GM18870 (cell line): ENCODE measurements around the gene CALHM1.

Source experiments
- ATAC-seq: cut with Tn5 transposase; IDR thresholded peaks from one replicate; pipeline ENCODE4 v1.9.1; 2021; ENCODE audit warnings: moderate library complexity; ENCODE audit not compliant: unreplicated experiment

Gene CALHM1

GRCh38 chr10:103456074-103456660 is 2.5 kb downstream of the CALHM1 start:
- ATAC-seq, result no peak

DNA sequence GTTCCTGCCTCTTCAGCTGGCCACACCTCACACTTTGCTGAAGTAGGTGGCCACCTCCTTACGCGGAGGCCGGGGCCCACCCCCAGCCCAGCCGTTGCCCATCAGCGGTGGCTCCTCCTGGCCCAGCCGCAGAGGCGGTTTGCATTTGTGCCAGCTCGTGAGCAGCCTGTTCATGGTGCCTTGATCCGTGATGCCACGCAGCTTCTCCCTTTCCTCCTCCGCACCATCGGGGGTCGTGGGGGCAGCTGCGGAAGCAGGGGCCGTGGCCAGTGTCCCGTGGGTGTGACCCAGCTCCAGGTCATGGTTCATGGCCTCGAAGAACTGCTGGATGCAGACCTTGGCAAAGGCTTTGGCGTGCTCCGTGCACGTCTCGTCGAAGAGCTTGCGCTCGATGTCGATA is 3.5 kb downstream of the CALHM1 start:
- no peak for ATAC-seq

- ATAC-seq, result no peak
These were observed 4.7 kb downstream of the CALHM1 start for GRCh38 chr10:103454026-103454425.

DNA sequence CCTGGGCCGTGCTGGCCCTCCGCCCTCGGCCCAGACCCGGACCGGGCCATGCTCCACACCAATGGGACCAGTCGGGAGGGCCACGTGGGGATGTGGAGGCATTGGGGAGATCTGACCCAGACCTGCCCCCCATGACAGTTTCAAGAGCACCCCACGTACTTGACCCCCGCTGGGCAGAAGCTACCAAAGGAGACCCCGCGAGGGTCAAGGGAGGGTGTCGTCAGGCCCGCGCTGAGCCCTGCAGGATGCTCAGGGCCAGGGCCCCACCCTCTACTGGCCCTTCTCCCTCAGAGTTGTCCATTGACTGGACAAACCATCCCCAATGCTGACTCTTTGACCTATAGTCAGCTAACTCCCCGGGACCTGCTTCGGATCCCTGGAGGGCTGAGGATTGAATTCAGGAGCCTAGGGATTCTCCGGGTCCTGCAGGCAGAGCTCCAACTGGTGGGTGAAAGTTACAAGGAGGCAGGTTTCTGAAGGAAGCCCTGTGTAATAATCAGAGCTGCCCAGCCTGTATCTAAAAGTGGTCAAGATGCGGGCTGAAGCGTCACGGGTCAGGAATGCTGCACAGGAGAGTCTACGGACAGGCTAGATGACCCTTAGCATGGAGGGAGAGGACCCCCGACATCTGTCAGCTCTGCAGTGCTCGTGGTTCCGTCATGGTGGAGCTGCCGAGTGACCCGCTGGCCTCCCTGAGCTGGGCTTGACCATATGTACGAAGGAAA is 6.0 kb downstream of the CALHM1 start:
- no peak for ATAC-seq

DNA sequence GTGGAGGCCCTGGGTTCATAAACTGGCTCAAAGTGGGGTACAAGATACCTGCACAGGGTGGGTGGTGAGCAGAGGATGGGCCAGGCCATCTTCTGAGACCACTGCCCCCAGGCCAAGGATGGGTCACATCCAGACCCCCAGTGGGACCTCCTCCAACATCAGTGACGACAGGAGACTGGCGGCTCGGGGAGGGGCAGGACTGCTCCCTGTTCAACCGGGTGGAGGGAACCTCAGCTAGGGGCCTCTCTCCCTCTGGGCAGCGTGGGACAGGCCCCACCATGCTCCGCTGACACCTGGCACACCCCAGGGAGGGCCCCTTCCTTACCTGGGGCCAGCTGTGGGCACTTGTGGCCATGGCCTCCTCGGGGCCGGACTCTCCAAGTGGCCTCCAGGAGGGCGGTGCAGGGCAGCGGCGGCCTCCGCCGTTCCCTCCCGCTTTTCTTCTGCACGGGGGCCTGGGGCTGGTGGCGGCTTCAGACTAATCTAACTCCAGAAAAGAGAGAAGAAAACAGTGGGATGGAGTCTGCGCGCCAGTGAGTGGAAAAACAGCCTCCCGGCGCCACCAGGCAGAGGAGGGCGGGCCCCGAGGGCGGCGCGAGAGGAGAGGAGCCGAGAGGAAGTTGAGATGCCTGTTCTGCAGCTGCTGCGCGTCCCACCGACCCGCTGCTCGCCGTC is 6.7 kb downstream of the CALHM1 start, which contains the start of gene CALHM2:
TSS of gene CALHM2 (minus strand) at position 540 of the 675 bp plus-strand sequence. CDS start 2,429 bp downstream, outside the sequence.
- no peak for ATAC-seq

- ATAC-seq, result no peak
These were observed 7.4 kb downstream of the CALHM1 start for GRCh38 chr10:103451091-103451813.

DNA sequence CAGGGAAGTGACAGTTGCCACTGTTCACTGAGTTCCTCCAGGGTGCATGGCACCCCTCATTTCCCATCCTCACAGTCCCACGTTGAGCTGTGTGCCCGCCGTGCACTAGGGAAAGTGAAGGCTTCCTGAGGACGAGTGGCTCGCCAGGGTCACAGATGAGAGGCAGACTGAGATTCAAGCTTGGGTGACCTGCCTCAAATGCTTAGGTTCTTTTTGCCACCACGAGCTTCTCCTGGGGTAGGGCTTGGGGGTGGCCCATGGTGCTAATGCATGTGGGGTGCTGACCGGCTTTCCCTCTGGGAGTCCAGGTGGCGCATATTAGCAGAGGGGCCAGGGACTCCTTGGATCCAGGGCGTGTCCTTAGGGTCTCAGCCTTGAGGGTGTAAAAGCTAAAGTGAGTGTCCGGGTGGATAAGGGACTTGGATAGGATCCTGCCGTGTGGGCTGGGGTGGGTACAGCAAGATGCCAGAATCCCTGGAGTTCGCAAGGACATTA is 8.5 kb downstream of the CALHM1 start:
- ATAC-seq, result no peak

DNA sequence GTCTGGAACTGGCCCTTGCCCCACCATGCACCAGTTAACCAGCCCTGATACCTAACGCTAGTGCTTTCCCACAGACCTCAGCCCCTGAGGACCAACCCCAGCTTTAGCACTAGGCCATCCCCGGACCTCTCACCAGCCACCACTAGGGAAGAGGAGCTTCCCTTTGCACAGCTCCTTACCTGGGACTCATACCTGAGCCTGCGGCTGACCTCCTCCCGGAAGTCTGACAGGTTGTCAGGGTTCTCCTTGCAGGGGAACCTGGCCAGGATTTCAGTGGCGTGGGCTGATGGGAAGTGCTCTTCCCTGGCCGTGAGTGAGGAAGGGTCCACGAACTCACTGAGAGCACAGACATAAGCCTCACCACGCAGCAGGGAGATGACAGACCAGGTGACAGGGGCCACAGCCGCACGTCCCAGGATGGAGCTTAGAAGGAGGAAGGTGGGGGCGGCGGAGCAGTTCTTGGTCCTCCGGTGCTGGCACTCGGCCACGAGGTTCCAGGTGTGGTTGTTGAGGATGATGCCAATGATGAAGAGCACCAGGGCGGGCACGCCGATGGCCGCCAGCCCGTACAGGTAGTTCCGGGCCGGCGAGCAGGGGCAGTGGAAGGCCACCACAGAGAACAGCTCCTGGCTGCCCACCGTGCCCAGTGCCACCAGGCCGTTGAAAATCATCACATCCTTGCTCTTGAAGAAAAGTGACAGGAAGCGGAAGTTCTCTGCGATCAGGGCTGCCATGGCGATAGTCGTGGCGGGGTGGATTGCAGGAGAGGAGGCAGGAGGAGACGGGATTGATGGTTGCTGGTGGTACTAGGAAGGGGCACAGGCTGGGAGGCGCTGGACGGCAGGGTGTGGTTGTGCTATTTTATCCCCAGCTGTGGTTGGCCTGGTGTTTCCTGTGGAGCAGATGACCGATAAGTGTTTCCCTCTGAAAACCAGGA is 9.2 kb downstream of the CALHM1 start:
- ATAC-seq, result no peak

GRCh38 chr10:103448746-103449145 is 10.0 kb downstream of the CALHM1 start:
- ATAC-seq, result no peak

DNA sequence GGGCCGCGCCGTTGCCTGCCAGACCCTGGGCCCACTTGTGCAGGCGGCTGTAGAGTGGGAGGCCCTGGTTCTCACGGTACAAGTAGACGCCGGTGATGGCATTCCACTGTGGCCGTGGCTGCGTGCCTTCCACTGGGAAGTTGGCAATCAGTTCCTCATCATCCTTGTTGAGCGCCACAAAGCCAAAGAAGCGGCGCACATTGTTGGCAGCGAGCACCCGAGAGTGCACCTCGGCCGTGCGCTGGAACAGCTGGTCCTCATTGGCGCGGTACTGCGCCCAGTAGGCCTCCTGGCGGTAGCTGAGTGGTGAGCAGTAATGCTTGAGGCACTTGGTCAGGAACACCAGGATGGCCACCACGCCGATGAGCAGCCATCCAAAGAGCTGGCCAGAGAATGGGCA is 11.5 kb downstream of the CALHM1 start:
- no peak for ATAC-seq

GRCh38 chr10:103445767-103446567 is 12.7 kb downstream of the CALHM1 start:
- ATAC-seq, result no peak

DNA sequence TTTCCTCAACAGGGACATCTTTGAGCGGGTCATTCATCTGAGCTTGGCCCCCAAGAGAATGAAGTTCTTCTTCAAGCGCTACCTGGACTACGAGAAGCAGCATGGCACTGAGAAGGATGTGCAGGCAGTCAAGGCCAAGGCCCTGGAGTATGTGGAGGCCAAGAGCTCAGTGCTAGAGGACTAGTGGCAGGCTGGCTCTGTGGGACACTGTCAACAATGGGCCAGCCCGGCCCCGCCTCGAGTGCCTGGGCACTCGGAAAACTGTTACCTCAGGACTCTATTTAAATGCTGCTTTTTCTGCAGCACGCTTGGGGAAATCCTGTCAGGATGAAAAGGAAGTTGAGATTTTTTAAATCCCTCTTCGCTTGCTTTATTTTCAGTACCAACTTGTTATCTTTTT is 13.3 kb downstream of the CALHM1 start:
- ATAC-seq, result no peak

- ATAC-seq, result no peak
These were observed 14.2 kb downstream of the CALHM1 start for GRCh38 chr10:103444478-103444877.

- no peak for ATAC-seq
These were observed 15.1 kb downstream of the CALHM1 start for GRCh38 chr10:103443475-103444185.

DNA sequence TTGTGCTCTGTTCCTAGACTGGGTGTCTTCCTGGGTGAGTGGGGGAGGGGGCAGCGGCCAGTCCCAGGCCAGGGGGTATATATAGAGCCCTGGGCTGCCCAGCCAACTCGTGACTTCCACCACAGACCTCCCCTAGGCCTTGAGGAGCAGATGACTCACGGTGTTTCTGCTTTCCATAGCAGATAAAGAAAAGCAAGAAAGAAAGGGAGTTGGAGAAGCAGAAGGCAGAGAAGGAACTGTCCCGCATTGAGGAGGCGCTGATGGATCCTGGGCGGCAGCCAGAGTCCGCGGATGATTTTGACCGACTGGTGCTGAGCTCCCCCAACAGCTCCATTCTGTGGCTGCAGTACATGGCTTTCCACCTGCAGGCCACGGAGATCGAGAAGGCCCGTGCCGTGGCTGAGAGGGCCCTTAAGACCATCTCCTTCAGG is 16.7 kb downstream of the CALHM1 start:
- ATAC-seq, result no peak

DNA sequence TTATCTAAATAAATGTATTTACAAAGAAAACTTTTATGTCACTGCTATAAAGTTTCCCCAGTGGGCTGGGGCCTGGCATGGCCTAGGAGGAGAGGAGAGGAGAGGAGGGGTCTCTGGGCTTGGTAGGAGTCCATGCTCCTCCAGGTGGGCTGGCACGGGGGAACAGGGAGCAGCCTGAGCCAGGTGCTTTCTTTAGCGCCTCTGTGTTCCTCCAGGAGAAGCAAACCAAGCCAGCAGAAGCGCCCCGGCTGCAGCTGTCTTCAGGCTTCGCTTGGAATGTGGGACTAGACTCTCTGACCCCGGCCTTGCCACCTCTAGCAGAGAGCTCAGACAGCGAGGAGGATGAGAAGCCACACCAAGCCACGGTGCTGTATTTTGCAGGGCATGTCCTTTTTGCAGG is 17.1 kb downstream of the CALHM1 start:
- no peak for ATAC-seq

- no peak for ATAC-seq
These were observed 17.5 kb downstream of the CALHM1 start for GRCh38 chr10:103441206-103441605.

- no peak for ATAC-seq
These were observed 18.3 kb downstream of the CALHM1 start for GRCh38 chr10:103440416-103440815.

GRCh38 chr10:103439776-103440175 is 18.9 kb downstream of the CALHM1 start:
- no peak for ATAC-seq
